ENCODE data around the gene LPCAT3.
A peak's percentile ranks its signal among the peaks of the same experiment; 100 is the strongest.
"Not testable (repeated sequence)": the region's sequence is repeated elsewhere in the genome, so short reads cannot be mapped to it uniquely, and the experiment has no call there.

Gene LPCAT3

GRCh38 chr12:7037411-7037810, 19.1 kb upstream of the LPCAT3 start:
- not testable (repeated sequence) for H3K4me3 ChIP-seq (ENCODE audit: low read length); H3K36me3 ChIP-seq (ENCODE audit: control insufficient read depth, insufficient read depth, low read length, severe bottlenecking); H3K9ac ChIP-seq (ENCODE audit: low read length); H3K4me1 ChIP-seq (ENCODE audit: control insufficient read depth, insufficient read depth, low read length); H3K9me3 ChIP-seq (ENCODE audit: control insufficient read depth, low read length); DNase-seq (ENCODE audit: low read depth); H3K27me3 ChIP-seq (replicated peaks; ENCODE audit: control insufficient read depth, insufficient read depth, low read length)

GRCh38 chr12:7035463-7035862, 17.2 kb upstream of the LPCAT3 start:
- Histone ChIP-seq H3K4me1 (ENCODE audit: control insufficient read depth, insufficient read depth, low read length) (peaks cover 4% of the 10 kb centered on the region), H3K9ac (ENCODE audit: low read length) (no peak overlapping the region), H3K9me3 (ENCODE audit: control insufficient read depth, low read length) (peaks cover 5% of the 10 kb centered on the region), H3K4me3 (ENCODE audit: low read length) (no peak overlapping the region), H3K27me3 (replicated peaks; ENCODE audit: control insufficient read depth, insufficient read depth, low read length) (no peaks in the 10 kb centered on the region), H3K36me3 (ENCODE audit: control insufficient read depth, insufficient read depth, low read length, severe bottlenecking) (no peaks in the 10 kb centered on the region)
- no peak for DNase-seq (ENCODE audit: low read depth)

- Histone ChIP-seq H3K4me3 (ENCODE audit: low read length) (no peak overlapping the region), H3K36me3 (ENCODE audit: control insufficient read depth, insufficient read depth, low read length, severe bottlenecking) (no peaks in the 10 kb centered on the region), H3K9me3 (ENCODE audit: control insufficient read depth, low read length) (peaks cover 5% of the 10 kb centered on the region), H3K27me3 (replicated peaks; ENCODE audit: control insufficient read depth, insufficient read depth, low read length) (no peaks in the 10 kb centered on the region), H3K9ac (ENCODE audit: low read length) (no peak overlapping the region), H3K4me1 (ENCODE audit: control insufficient read depth, insufficient read depth, low read length) (peaks cover 4% of the 10 kb centered on the region)
- DNase-seq (ENCODE audit: low read depth): no peak
Measured at GRCh38 chr12:7034464-7034863, 16.2 kb upstream of the LPCAT3 start.

GRCh38 chr12:7032990-7033389, 14.7 kb upstream of the LPCAT3 start:
- no peak for DNase-seq (ENCODE audit: low read depth)
- Histone ChIP-seq H3K36me3 (ENCODE audit: control insufficient read depth, insufficient read depth, low read length, severe bottlenecking) (no peaks in the 10 kb centered on the region), H3K4me1 (ENCODE audit: control insufficient read depth, insufficient read depth, low read length) (peaks cover 4% of the 10 kb centered on the region), H3K27me3 (replicated peaks; ENCODE audit: control insufficient read depth, insufficient read depth, low read length) (no peaks in the 10 kb centered on the region), H3K9me3 (ENCODE audit: control insufficient read depth, low read length) (peaks cover 5% of the 10 kb centered on the region), H3K4me3 (ENCODE audit: low read length) (no peak overlapping the region), H3K9ac (ENCODE audit: low read length) (no peak overlapping the region)

- peaks cover 4% of the 10 kb centered on the region for H3K4me1 ChIP-seq (ENCODE audit: control insufficient read depth, insufficient read depth, low read length)
- no peaks in the 10 kb centered on the region for H3K36me3 ChIP-seq (ENCODE audit: control insufficient read depth, insufficient read depth, low read length, severe bottlenecking)
- no peak overlapping the region for H3K4me3 ChIP-seq (ENCODE audit: low read length)
- H3K9me3 ChIP-seq (ENCODE audit: control insufficient read depth, low read length): peaks cover 5% of the 10 kb centered on the region
- H3K27me3 ChIP-seq (replicated peaks; ENCODE audit: control insufficient read depth, insufficient read depth, low read length): no peaks in the 10 kb centered on the region
- DNase-seq (ENCODE audit: low read depth): no peak
- no peak overlapping the region for H3K9ac ChIP-seq (ENCODE audit: low read length)
Measured at GRCh38 chr12:7031306-7031705, 13.0 kb upstream of the LPCAT3 start.

GRCh38 chr12:7026854-7027253, 8.6 kb upstream of the LPCAT3 start:
- no peak for DNase-seq (ENCODE audit: low read depth)

GRCh38 chr12:7023114-7023513, 4.8 kb upstream of the LPCAT3 start:
- Histone ChIP-seq H3K36me3 (ENCODE audit: control insufficient read depth, insufficient read depth, low read length, severe bottlenecking) (no peaks in the 10 kb centered on the region), H3K4me1 (ENCODE audit: control insufficient read depth, insufficient read depth, low read length) (peaks cover 8% of the 10 kb centered on the region), H3K9ac (ENCODE audit: low read length) (no peak overlapping the region), H3K9me3 (ENCODE audit: control insufficient read depth, low read length) (no peaks in the 10 kb centered on the region), H3K4me3 (ENCODE audit: low read length) (no peak overlapping the region), H3K27me3 (replicated peaks; ENCODE audit: control insufficient read depth, insufficient read depth, low read length) (no peaks in the 10 kb centered on the region)
- no peak for DNase-seq (ENCODE audit: low read depth)

More at GRCh38 chr12:7026854-7027253, 8.6 kb upstream of the LPCAT3 start:
- Histone ChIP-seq H3K4me1 (ENCODE audit: control insufficient read depth, insufficient read depth, low read length) (peaks cover 4% of the 10 kb centered on the region), H3K9ac (ENCODE audit: low read length) (no peak overlapping the region), H3K9me3 (ENCODE audit: control insufficient read depth, low read length) (no peaks in the 10 kb centered on the region), H3K36me3 (ENCODE audit: control insufficient read depth, insufficient read depth, low read length, severe bottlenecking) (no peaks in the 10 kb centered on the region), H3K27me3 (replicated peaks; ENCODE audit: control insufficient read depth, insufficient read depth, low read length) (no peaks in the 10 kb centered on the region), H3K4me3 (ENCODE audit: low read length) (no peak overlapping the region)

GRCh38 chr12:7021956-7022355, 3.7 kb upstream of the LPCAT3 start:
- DNase-seq (ENCODE audit: low read depth): no peak
- H3K36me3 ChIP-seq (ENCODE audit: control insufficient read depth, insufficient read depth, low read length, severe bottlenecking): no peaks in the 10 kb centered on the region
- H3K9ac ChIP-seq (ENCODE audit: low read length): no peak overlapping the region
- H3K4me3 ChIP-seq (ENCODE audit: low read length): no peak overlapping the region
- H3K27me3 ChIP-seq (replicated peaks; ENCODE audit: control insufficient read depth, insufficient read depth, low read length): no peaks in the 10 kb centered on the region
- H3K9me3 ChIP-seq (ENCODE audit: control insufficient read depth, low read length): no peaks in the 10 kb centered on the region
- H3K4me1 ChIP-seq (ENCODE audit: control insufficient read depth, insufficient read depth, low read length): peaks cover 16% of the 10 kb centered on the region

GRCh38 chr12:7019043-7019569, 830 bp upstream of the LPCAT3 start:
- Histone ChIP-seq H3K9me3 (ENCODE audit: control insufficient read depth, low read length) (no peaks in the 10 kb centered on the region), H3K27me3 (replicated peaks; ENCODE audit: control insufficient read depth, insufficient read depth, low read length) (no peaks in the 10 kb centered on the region), H3K9ac (ENCODE audit: low read length) (peak overlapping the region; percentile 95), H3K36me3 (ENCODE audit: control insufficient read depth, insufficient read depth, low read length, severe bottlenecking) (peaks cover 12% of the 10 kb centered on the region), H3K4me3 (ENCODE audit: low read length) (peak overlapping the region; percentile 98), H3K4me1 (ENCODE audit: control insufficient read depth, insufficient read depth, low read length) (peaks cover 29% of the 10 kb centered on the region)
- DNase-seq (ENCODE audit: low read depth): peak; percentile 10

- Histone ChIP-seq H3K9ac (ENCODE audit: low read length) (peak overlapping the region; percentile 95), H3K4me1 (ENCODE audit: control insufficient read depth, insufficient read depth, low read length) (peaks cover 41% of the 10 kb centered on the region), H3K27me3 (replicated peaks; ENCODE audit: control insufficient read depth, insufficient read depth, low read length) (no peaks in the 10 kb centered on the region), H3K9me3 (ENCODE audit: control insufficient read depth, low read length) (no peaks in the 10 kb centered on the region), H3K36me3 (ENCODE audit: control insufficient read depth, insufficient read depth, low read length, severe bottlenecking) (peaks cover 24% of the 10 kb centered on the region), H3K4me3 (ENCODE audit: low read length) (peak overlapping the region; percentile 98)
- DNase-seq (ENCODE audit: low read depth): peak; percentile 37
Measured at GRCh38 chr12:7017870-7018349, 366 bp downstream of the LPCAT3 start.

- peaks cover 29% of the 10 kb centered on the region for H3K36me3 ChIP-seq (ENCODE audit: control insufficient read depth, insufficient read depth, low read length, severe bottlenecking)
- peak overlapping the region; percentile 98 for H3K4me3 ChIP-seq (ENCODE audit: low read length)
- no peak for DNase-seq (ENCODE audit: low read depth)
- H3K4me1 ChIP-seq (ENCODE audit: control insufficient read depth, insufficient read depth, low read length): peaks cover 50% of the 10 kb centered on the region
- no peaks in the 10 kb centered on the region for H3K9me3 ChIP-seq (ENCODE audit: control insufficient read depth, low read length)
- H3K9ac ChIP-seq (ENCODE audit: low read length): peak overlapping the region; percentile 95
- H3K27me3 ChIP-seq (replicated peaks; ENCODE audit: control insufficient read depth, insufficient read depth, low read length): no peaks in the 10 kb centered on the region
Measured at GRCh38 chr12:7016958-7017571, 1.2 kb downstream of the LPCAT3 start.

All from adipocyte (in vitro differentiated cells).